ENCODE results near the gene AKAP6.

Gene AKAP6

DNA sequence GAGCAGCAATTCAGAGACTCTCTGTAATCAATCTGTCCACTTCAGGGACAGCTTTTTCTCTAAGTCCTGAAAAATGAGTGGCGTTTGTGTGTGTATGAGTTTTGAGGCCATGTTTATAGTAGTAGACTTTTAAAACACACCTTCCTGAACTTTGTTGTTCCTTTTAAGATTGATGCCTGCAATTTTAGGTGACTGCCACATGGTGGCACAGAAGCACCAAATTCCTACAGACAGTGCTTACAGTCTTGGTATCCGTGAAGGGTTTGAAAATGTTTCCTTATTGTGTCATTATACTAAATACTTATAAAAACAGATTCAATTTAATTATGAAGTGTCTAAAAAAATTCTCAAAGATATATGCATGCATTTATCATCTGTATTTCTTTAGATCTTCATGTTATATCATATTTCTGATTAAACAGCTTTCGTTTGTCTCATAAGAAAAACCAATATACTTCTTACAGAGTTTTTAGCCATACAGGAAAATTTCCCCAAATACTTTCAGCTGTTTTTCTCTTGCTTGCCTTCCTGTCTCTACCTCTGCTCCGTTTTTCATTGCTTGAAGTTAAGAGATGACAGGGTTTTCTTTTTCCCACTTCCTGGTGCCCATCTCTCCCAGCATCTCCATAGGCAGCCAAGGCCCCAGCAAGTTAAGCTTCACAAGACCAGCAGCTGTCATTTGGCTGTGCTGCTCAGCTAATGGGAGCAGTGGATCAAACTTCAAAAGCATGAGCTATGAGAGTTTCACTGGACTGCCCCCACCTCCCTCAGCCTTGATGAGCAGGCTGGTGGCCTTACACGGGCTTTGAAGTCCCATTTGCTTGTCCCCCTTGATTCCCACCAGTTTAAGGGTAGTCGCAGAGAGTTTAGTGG is 259.6 kb downstream of the AKAP6 start:
- Histone ChIP-seq H3K4me1 (ENCODE audit: low read depth, poor library complexity, severe bottlenecking) (no peaks in the 10 kb centered on the region), H3K79me2 (ENCODE audit: insufficient read depth, low read depth) (no peaks in the 10 kb centered on the region), H3K27me3 (ENCODE audit: insufficient read depth, low read depth) (no peaks in the 10 kb centered on the region), H3K27ac (no peak overlapping the region), H2AFZ (ENCODE audit: low read depth) (no peak overlapping the region), H3K36me3 (ENCODE audit: insufficient read depth) (no peaks in the 10 kb centered on the region), H3K9ac (no peak overlapping the region), H3K4me3 (IDR thresholded peaks at IDR 0.05; ENCODE audit: insufficient read depth, low read depth, low read length) (no peak overlapping the region), H3K4me2 (no peak overlapping the region), H4K20me1 (ENCODE audit: insufficient read depth) (no peaks in the 10 kb centered on the region)
- TF ChIP-seq, protein P1, sequence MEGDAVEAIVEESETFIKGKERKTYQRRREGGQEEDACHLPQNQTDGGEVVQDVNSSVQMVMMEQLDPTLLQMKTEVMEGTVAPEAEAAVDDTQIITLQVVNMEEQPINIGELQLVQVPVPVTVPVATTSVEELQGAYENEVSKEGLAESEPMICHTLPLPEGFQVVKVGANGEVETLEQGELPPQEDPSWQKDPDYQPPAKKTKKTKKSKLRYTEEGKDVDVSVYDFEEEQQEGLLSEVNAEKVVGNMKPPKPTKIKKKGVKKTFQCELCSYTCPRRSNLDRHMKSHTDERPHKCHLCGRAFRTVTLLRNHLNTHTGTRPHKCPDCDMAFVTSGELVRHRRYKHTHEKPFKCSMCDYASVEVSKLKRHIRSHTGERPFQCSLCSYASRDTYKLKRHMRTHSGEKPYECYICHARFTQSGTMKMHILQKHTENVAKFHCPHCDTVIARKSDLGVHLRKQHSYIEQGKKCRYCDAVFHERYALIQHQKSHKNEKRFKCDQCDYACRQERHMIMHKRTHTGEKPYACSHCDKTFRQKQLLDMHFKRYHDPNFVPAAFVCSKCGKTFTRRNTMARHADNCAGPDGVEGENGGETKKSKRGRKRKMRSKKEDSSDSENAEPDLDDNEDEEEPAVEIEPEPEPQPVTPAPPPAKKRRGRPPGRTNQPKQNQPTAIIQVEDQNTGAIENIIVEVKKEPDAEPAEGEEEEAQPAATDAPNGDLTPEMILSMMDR (conservative IDR thresholded peaks at IDR 0.05; ENCODE audit: low read depth, low read length) = peak; percentile 70

DNA sequence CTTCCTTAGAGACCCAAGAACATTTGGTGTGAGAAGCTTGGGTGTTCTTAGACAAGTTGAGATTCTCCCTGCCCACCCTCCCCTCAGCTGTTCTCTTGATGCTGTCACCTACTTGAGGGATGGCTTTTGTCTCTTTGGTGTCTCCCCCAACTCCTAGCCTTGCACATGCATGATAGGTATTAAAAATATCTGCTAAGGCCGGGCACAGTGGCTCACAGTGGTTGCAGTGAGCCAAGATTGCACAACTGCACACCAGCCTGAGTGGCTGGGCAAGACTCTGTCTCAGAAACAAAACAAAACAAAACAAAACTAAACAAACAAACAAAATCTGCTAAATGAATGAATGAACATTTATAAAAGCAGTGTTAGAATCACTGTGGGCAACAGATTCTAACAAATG is 261.1 kb downstream of the AKAP6 start:
- no peaks in the 10 kb centered on the region for H3K36me3 ChIP-seq (ENCODE audit: insufficient read depth)
- no peaks in the 10 kb centered on the region for H3K27me3 ChIP-seq (ENCODE audit: insufficient read depth, low read depth)
- no peak overlapping the region for H3K4me2 ChIP-seq
- no peaks in the 10 kb centered on the region for H4K20me1 ChIP-seq (ENCODE audit: insufficient read depth)
- no peaks in the 10 kb centered on the region for H3K4me1 ChIP-seq (ENCODE audit: low read depth, poor library complexity, severe bottlenecking)
- no peaks in the 10 kb centered on the region for H3K79me2 ChIP-seq (ENCODE audit: insufficient read depth, low read depth)
- TF ChIP-seq, protein P1 (conservative IDR thresholded peaks at IDR 0.05; ENCODE audit: low read depth, low read length) = no peak
- H3K4me3 ChIP-seq (IDR thresholded peaks at IDR 0.05; ENCODE audit: insufficient read depth, low read depth, low read length) = no peak overlapping the region
- no peak overlapping the region for H2AFZ ChIP-seq (ENCODE audit: low read depth)
- H3K27ac ChIP-seq = no peak overlapping the region
- no peak overlapping the region for H3K9ac ChIP-seq

DNA sequence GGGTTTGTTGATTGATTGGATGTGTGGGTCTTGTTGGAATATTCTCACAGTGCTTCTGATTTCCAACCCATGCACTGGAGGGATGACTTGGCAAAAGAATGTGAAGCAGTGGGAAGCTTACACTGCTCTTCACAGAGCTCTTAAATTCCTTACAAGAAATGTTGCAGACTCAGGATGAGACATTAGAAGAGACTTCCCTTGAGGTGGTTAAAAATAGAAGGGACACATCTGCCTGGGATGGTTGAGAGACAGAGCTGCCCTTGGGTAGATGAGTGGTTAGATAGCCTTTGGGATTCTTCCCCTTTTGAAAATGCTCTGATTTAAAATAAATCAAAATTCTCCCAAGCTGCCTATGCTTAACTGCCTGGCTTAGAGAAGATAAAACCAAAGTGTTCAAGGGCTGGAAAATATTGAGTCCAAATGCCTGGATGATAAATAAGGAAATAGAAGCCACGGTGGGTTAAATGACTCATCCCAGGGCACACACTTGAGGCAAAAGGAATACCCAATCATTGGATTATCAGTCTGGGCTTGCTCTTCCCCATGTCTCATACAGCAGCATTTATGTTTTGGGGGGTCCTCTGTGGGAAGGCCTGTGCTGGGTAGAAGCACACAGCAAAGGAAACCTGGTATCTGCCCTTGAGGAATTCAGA is 264.3 kb downstream of the AKAP6 start:
- Histone ChIP-seq H3K79me2 (ENCODE audit: insufficient read depth, low read depth) (no peaks in the 10 kb centered on the region), H3K4me2 (no peak overlapping the region), H3K9ac (no peak overlapping the region), H3K36me3 (ENCODE audit: insufficient read depth) (no peaks in the 10 kb centered on the region), H3K27ac (no peak overlapping the region), H3K4me3 (IDR thresholded peaks at IDR 0.05; ENCODE audit: insufficient read depth, low read depth, low read length) (no peak overlapping the region), H2AFZ (ENCODE audit: low read depth) (no peak overlapping the region), H3K4me1 (ENCODE audit: low read depth, poor library complexity, severe bottlenecking) (no peaks in the 10 kb centered on the region), H3K27me3 (ENCODE audit: insufficient read depth, low read depth) (no peaks in the 10 kb centered on the region), H4K20me1 (ENCODE audit: insufficient read depth) (no peaks in the 10 kb centered on the region)
- TF ChIP-seq, protein P1 (conservative IDR thresholded peaks at IDR 0.05; ENCODE audit: low read depth, low read length) = no peak

DNA sequence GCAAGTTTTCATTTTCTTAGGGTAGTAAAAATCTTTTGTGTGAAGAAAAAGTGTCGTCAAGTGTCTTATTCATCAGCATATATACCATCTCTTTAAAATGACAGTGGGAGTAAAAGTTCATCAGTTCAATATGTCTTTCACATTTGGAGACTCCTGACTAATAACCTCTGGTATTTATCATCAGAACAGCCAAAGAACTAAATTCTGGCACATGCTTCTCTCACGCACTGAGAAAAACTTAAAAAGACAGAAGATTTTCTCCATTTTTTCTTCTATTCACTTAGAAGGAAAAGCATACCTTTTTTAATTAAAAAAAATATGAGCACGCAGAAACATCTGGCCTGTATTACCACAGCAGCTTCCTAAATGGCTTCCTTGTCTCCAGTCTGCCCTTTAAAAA is 265.7 kb downstream of the AKAP6 start:
- H3K9ac ChIP-seq = no peak overlapping the region
- H3K27me3 ChIP-seq (ENCODE audit: insufficient read depth, low read depth) = no peaks in the 10 kb centered on the region
- H4K20me1 ChIP-seq (ENCODE audit: insufficient read depth) = no peaks in the 10 kb centered on the region
- TF ChIP-seq, protein P1 (conservative IDR thresholded peaks at IDR 0.05; ENCODE audit: low read depth, low read length) = no peak
- no peaks in the 10 kb centered on the region for H3K79me2 ChIP-seq (ENCODE audit: insufficient read depth, low read depth)
- H3K4me2 ChIP-seq = no peak overlapping the region
- no peaks in the 10 kb centered on the region for H3K36me3 ChIP-seq (ENCODE audit: insufficient read depth)
- no peak overlapping the region for H2AFZ ChIP-seq (ENCODE audit: low read depth)
- no peaks in the 10 kb centered on the region for H3K4me1 ChIP-seq (ENCODE audit: low read depth, poor library complexity, severe bottlenecking)
- no peak overlapping the region for H3K4me3 ChIP-seq (IDR thresholded peaks at IDR 0.05; ENCODE audit: insufficient read depth, low read depth, low read length)
- no peak overlapping the region for H3K27ac ChIP-seq

Measured in KMS-11 (cell line).